ENCODE measurements around the gene PLA2G4A.

Gene PLA2G4A

DNA sequence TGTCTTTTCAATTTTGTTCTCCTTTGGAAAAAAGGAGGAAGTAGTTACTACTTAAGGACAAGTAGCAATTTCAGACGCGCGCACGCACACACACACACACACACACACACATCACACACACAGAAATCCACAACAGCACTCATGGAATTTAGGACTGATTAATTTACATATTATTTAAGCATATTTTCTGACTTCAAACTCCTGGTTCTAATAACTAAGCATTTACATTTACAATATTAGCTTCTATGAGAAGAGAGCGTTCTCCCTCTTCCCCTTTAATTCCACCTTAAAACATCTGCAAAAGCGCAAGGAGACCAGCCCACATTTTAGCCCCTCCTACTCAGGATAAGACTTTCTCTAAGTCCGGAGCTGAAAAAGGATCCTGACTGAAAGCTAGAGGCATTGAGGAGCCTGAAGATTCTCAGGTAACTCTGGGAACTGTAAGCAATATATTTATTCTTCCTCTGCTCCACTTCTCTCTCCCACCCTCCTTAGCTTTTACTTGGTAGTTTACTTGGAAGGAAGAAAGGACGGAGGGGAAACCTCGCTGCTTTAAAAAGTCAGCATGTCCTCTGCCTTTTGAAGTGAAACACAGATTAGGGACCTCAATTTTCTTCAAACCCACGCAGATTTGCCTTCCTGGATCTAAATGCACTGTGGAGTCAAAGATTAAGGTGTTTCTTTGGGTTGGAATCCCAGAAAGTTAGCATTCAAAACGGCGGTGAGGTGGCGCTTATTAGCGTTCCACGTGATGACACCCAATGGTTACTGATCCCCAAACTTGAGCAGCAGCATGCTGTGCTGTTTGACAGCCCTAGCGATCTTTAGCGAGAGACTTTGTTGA is at the start of gene PLA2G4A:
TSS of gene PLA2G4A (plus strand) at position 339 of the 844 bp plus-strand sequence. CDS start 25,406 bp downstream, outside the sequence.
- DNase-seq (ENCODE audit: low read depth in 2 of 2), result no peak

DNA sequence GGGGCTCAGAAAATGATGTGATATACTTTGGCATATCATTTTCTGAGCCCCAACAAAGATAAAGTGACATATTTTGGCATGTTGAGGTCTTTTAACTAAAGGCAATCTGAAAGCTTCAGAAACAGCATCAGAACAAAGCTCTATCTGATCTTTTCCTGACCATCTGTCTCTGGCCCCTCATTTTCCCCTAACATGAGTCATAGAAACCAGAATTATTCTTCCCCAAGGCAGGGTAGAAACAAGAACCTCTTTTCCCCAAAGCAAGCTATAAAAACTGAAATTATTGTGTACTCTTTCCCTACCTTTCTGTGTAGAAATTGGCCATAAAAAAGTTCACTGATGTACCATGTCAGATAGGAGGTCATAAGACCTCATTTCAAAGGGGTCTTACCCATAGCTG is 48.7 kb upstream of the PLA2G4A start:
- DNase-seq (ENCODE audit: low read depth in 2 of 2), result no peak

DNA sequence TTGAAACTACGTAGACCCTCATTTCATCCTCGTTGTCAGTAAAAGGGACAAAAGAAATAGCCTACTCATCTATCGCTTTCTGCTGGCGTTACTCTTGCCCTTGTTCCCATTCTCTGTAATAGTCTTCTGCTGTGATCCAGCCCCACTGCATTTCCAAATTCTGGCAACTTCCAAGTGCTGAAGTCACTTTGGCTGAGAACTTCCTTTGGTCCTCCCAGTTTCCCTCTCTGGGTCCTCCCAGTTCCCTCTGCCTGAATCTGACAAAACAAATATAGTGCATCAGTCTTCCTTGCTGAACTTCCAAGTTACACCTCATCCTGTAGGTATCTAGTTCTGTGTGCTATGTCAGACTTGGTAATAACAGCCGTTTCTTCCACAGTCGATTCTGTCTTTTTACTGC is 47.0 kb upstream of the PLA2G4A start:
- DNase-seq (ENCODE audit: low read depth in 2 of 2), result no peak

DNA sequence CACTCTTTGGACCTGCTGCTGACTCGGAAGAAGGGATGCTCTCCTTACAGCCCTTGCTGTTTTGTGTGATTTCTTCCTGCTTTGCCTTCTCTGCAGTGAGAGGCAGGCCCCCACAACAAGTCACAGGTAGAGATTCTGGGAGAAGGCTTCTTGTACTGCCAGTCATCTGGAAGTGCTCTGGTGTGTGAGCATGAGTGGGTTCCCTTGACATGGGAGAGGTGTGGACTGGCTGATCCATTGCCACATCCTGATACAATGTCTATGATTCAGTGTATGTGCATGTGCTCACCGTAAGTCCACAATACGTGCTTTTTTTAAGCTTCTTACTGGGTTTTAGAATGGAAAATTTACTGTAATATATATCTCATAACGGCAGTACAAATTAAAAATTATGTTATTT is 46.0 kb upstream of the PLA2G4A start:
- no peak for DNase-seq (ENCODE audit: low read depth in 2 of 2)

DNA sequence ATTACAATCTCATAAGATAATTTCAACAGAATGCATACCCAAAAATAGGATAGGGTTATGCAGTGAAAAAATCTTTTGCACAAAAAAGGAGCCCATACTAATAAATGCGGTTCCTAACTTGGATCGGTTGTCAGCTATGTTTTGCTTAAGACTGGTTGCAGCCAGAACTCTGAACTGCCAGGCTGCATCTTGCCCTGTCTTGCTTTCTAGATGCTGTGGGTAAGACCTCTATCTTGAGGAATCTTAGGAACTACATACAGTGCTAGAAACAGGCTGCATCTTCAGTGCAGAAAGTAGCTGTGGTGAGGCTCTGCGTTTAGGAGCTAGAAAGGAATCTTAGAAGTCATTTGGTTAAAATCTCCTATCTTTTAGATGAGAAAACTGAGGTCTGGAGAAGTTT is 45.6 kb upstream of the PLA2G4A start:
- no peak for DNase-seq (ENCODE audit: low read depth in 2 of 2)

DNA sequence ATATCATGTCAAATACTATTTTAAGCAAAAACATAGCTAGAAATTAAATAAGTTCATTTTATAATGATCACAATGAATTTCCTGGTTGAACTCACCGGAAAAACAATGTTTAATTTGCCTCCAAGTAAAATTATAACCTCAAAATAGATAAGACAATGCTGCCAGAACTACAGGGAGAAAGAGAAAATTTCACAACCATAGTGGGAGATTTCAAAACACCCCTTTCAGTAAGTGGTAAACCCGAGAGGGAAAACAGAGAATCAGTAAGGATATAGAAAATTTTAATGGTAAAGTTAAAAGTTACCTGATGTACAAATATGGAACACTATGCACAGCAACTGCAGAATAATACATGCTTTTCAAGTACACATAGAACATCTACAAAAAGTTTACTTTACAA is 43.2 kb upstream of the PLA2G4A start:
- DNase-seq (ENCODE audit: low read depth in 2 of 2), result no peak

DNA sequence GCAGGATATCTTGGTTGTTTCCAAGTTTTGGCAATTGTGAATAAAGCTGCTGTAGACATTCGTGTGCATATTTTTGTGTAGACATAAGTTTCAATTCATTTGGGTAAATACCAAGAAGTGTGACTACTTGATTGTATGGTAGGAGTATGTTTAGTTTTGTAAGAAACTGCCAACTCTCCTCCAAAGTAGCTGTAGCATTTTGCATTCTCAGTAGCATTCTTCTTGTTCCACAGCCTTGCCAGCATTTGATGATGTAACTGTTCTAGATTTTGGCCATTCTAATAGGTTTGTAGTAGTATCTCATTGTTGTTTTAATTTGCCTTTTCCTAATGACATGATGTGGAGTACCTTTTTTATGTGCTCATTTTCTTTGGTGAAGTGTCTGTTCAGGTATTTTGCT is 38.6 kb upstream of the PLA2G4A start:
- DNase-seq (ENCODE audit: low read depth in 2 of 2), result no peak

DNA sequence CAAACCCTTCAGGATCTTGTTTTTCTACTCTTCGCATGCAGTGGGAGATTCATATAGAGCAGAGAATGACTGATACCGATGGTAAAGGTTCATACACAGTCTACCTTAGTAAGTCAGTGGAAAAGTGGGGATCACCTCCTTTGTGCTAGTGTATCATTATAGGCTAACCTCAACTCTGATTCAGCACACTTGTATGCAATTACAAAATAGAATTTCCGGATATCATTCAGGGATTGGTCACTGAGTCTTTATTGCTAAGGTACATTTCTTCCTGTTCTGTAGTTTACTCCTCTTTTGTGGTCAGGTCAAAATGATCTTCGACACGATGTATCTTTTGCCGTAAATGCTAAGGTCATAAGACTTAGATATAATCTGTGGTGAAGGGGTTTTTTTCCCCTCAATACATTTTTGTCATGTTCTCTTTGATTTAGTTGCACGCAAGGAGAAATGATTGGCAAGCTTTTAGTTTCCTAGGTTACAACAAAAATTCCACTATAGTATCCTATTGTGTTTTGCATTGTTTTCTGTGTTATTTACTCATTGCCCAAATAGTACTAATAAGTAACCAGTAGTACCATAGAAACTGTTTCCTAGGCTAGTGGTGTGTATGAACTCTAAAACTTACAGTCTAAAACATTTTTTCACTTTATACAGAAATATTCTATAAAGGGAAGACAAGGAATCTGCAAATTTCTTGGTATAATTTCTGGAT is 35.7 kb upstream of the PLA2G4A start:
- no peak for DNase-seq (ENCODE audit: low read depth in 2 of 2)

DNA sequence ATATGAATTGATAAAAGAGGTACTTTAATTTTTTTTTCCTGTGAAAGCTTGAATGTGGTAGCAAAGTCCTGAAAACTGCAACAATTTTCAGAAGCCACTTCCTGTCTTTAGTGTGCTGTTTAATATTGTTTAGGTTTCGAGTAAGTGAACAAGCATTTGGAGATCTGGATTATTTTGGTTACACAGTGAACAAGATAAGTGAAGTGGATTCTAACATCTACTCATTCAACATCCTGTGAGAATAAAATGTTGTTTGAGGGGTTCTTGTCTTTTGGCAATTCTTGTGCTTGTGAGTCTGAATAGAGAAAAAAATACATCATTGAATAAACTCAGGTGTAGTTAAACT is 35.2 kb upstream of the PLA2G4A start:
- no peak for DNase-seq (ENCODE audit: low read depth in 2 of 2)

DNA sequence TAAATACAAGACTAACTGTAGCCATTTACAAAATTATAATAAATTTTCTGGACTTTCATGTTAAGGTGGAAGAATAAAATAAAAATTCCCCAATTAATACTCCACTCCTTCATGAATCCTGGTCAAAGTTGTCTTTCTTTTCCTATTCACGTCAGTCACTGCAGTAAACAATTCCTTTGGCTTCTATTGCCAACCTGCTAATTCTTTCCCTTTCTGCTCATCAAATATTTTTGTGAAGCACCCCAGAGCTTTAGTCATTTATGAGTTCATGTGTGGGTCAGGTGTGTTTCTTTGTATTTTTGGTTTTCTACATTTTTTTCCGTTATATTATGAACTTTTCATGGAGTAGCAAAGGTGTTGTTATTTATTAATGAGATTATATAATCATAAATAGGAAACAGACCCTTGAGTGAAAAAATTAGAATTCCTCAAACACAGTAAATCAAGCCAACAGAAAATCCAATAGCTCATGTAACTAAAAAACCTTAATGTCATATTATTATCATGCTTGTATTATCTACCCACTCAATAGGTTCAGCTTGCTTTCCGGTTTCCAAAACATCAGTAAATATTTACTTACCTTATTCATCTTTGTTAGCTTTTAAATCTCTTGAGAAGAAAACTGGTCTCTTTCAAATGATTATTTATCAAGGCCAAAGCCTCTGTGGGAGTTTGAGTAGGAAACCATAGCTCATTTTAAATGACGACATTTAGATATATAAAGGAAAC is 29.6 kb upstream of the PLA2G4A start:
- no peak for DNase-seq (ENCODE audit: low read depth in 2 of 2)

DNA sequence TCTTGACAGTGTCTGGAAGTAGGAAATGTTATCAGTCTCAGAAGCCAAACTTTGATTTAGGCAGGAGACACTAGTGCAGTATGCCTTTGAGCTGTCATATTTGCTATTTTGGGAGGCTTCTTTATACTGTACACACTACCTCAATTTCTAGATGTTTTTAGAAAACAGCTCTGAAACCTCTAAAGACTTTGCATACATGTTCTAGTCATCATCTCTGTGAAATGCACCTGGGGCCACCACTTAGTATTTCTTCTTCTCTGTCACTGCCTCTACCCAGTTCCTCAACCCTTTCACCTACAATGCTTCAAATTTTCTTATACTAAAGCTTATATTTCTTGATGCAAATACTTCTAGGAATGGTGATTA is 29.1 kb upstream of the PLA2G4A start:
- no peak for DNase-seq (ENCODE audit: low read depth in 2 of 2)

DNA sequence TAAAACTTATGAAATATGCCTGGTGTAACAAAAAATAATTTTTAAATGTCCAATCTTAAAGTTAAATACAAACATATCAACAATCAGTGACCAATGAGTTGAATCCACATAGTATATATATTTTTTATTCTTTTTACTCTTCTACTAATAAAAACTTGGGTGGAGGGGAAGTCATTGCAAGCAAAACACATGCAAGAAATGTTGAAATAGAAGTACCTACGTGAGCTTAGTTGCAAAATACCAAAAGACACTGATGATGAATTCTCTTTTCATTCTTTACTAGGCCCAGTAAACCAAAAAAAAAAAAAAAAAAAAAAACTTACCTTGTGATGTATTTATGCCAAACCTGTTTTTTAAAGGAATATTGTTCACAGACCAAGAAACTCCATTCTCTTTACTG is 26.4 kb upstream of the PLA2G4A start:
- DNase-seq (ENCODE audit: low read depth in 2 of 2), result no peak

DNA sequence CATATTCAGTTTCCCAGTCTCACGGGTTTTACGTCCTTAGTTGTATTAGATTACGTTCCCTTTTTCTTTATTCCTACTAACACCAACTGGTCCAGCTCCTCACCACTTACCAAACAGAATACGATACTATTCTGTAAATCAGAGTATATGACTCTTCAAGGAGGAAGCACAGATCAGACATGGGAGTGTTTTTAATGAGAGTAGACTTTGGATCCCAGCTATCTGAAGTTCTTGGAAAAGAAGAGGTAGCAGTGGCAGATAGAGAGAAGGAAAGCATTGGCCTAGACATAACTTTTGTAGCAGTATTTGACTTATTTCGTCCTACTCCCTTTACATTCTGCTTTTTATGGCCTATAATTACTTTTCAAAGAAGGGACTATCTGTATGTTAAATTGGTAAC is 24.1 kb upstream of the PLA2G4A start:
- no peak for DNase-seq (ENCODE audit: low read depth in 2 of 2)

DNA sequence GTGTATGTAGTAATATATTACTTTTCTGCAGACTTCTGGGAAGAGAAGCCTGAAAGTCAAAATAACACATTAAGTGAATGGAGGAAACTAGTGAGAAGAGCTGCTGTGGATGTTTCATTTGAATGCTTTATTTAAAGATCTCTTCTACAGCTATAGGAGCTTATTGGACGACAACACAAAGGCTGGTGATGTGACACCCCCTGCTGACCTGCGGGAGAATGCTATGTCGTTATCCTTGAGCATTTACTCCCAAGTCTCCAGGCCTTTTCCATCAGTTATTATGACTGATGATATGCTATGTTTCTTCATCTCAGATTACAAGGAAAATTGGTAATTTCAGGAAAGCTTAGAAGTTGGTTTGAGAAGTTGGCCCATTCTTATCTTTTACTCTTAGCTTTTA is 22.3 kb upstream of the PLA2G4A start:
- no peak for DNase-seq (ENCODE audit: low read depth in 2 of 2)

DNA sequence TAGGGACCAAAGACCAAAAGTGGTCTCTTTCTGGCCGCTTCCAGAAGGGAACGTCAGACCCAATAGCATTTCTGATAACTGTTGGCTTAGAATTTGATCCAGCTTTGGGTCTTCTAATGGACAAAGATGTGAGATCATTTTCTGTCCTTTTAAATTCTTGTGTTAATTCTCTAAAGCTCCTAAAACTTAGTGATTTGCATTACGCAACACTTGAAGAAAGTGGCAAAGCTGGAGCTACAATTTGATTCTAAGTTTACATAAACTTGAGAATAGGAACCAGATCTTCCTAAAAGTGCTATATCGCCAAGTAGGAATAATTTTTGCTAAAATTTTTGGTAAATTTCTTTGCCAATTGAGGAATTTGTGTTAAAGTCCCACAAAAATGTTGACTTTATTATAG is 21.6 kb upstream of the PLA2G4A start:
- no peak for DNase-seq (ENCODE audit: low read depth in 2 of 2)

DNA sequence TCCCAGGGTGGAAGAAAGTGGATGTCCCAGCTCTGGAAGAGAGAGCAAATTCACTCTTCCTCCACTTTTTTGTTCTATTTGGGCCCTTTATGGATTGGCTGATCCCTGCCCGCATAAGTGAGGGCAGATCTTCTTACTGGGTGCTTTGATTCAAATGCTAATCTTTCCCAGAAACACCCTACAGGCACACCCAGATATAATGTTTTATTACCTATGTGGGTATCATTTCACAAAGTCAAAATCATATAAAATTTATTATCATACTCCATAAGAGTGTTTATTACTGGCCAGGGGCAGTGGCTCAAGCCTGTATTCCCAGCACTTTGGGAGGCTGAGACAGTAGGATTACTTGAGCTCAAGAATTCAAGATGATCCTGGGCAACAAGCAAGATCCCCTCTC is 16.9 kb upstream of the PLA2G4A start:
- no peak for DNase-seq (ENCODE audit: low read depth in 2 of 2)

DNA sequence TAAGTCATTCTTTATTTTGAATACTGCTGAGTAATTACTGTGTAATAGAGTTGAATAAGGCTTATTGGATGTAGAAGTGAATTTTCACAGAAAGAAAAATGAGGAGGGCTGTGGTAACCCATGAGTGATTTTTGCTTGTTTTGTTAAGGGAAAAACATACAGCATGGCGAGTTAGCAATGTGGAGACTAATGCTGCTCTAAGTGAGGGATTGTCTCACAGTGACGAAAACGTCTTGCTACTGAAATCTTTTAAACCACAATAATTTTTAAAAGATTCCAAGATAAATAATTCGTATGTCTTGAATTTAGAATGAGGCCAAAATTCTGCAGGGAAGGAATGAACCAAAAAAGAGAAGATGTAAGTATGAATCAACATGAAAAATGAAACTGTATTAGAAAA is 16.2 kb upstream of the PLA2G4A start:
- no peak for DNase-seq (ENCODE audit: low read depth in 2 of 2)

DNA sequence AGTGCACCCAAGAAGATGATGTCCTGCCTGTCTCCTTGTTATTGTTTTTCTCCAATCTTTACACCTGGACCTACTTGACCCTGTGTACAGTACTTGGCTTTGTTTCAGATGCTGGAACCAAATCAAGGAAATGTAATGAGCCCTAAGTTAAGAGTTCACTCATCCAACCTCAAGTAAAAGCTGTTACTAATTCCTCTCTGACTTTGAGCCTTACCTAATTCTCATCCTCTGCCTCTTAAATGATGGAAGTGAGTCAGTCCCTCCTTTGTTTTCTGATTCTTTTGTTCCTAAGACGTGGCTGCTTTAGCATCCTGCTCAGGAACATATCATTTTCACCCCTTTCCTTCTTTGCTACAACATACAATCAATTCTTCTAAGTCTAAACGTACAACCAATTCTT is 15.3 kb upstream of the PLA2G4A start:
- DNase-seq (ENCODE audit: low read depth in 2 of 2), result no peak

DNA sequence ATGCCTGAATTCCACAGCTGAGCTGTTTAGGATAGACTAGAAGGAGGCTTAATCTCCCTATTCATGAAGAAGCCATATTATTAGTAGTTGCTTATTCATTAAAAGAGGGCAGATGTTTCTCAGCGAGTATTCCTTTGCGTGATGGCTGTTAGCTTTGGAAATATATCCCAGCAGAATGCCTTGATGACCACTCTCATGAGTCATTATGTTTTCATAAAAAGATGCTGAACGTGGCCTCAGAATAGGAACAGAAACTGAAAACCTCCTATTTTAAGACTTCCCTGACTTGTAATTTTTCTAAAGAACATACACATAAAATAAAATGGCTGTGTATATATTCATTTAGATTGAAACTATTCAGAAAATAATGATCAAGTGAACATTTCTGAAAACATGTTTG is 9.6 kb upstream of the PLA2G4A start:
- DNase-seq (ENCODE audit: low read depth in 2 of 2), result no peak

DNA sequence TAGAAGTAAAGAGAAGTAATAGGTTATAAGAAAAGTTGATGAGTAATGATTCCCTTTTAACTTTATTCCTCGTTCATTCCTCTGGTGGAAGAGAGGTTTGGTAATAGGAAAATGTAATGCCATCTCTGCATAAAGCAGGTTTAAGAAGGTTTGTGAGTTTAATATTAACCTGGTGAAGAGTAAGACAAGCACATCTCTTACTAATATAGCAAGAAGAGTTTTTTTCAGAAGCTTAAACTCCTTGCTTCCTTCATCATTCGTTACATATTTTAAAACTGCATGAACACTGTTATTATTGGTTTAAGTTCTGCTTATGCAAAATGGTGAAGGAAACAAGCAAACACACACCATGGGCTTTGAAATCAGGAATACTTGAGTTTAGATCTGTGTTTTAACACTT is 9.2 kb upstream of the PLA2G4A start:
- no peak for DNase-seq (ENCODE audit: low read depth in 2 of 2)

DNA sequence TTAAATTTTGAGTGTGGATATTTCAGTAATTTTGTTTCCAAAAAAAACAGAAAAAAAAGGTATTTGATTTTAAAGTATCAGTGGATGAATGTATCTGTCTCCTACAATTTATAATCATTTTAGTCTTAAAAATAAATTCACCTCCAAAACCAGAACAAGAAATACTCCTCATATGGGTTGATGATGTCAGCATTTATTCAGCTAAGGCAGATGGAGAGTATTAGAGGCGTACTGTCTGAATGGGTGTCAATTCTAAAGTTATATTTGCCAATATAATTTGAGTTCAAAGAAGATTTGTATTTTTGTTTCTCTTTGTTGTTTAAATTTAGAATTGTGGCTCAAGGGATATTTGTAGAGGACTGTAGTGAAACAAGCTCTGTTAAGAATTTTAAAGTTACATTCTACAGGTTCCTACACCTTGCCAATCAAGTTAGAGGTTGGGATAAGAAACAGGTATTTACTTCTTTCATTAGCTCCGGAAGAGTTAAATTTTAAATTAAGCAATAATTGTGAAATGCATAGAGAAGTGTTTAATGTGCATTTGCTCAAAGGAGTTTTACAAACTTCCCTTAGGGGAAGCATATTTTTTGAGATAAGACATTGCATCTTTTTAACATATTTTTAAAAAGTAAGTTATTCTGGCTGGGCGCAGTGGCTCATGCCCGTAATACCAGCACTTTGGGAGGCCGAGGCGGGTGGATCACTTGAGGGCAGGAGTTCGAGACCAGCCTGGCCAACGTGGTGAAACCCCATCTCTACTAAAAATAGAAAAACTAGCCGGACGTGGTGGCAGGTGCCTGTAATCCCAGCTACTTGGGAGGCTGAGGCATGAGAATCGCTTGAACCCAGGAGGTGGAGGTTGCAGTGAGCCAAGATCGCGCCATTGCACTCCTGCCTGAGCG is 1.2 kb downstream of the PLA2G4A start:
- DNase-seq (ENCODE audit: low read depth in 2 of 2), result no peak

DNA sequence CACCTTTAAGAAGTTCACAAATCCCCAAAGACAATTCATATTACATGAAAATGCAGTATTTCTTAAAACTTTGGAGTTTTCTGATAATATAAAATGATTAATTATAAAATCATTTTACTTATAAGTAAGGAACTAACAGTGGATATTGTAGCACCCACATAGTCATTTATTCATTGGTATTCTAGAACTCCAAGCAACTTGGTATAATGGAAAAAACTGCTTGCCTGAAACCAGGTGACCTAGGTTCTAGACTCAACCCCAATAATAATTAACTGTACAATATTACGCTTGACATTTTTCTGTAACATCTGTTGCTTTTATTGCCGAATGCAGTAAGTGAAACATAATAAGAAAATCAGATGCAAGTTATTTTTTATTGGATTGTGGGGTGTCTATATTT is 2.4 kb downstream of the PLA2G4A start:
- no peak for DNase-seq (ENCODE audit: low read depth in 2 of 2)

All from stimulated activated CD4-positive, alpha-beta T cell treated with anti-CD3 and anti-CD28 coated beads, Interleukin-4, amount 100 ng/mL, for 48 hours (primary cell).